ENCODE measurements around the gene HLA-DQA2. TPM values are rescaled to one million over a fixed set of nuclear protein-coding genes. Genes with fewer than 3 reads are reported as not detected.

Gene HLA-DQA2
- polyA plus RNA-seq, 1 donor (not counting 4 experiments of a cell fraction or from before 2014, with no cell fraction given) = not detected

GRCh38 chr6:32759669-32760068, 18.5 kb downstream of the HLA-DQA2 start:
- H4K20me1 ChIP-seq (ENCODE audit: control insufficient read depth, extremely low read depth, insufficient read depth, low read length) = no peaks in the 10 kb centered on the region
- peaks cover 18% of the 10 kb centered on the region for H3K27me3 ChIP-seq (ENCODE audit: control insufficient read depth, extremely low read depth, insufficient read depth, low read length)

GRCh38 chr6:32761072-32761471, 19.9 kb downstream of the HLA-DQA2 start:
- Histone ChIP-seq H3K79me2 (ENCODE audit: control insufficient read depth, insufficient read depth, low read length) (no peaks in the 10 kb centered on the region), H3K4me1 (ENCODE audit: control insufficient read depth, extremely low read depth, insufficient read depth, low read length) (no peaks in the 10 kb centered on the region), H3K9ac (ENCODE audit: control insufficient read depth, extremely low read depth, insufficient read depth, low read length) (no peak overlapping the region), H3K9me1 (ENCODE audit: control insufficient read depth, extremely low read depth, insufficient read depth, low read length) (no peaks in the 10 kb centered on the region), H3K27ac (ENCODE audit: control insufficient read depth, insufficient read depth, low read length) (no peak overlapping the region), H3K4me2 (ENCODE audit: control insufficient read depth, extremely low read depth, insufficient read depth, low read depth, low read length) (no peak overlapping the region), H3K36me3 (ENCODE audit: control insufficient read depth in 2 of 2, extremely low read depth in 1 of 2, insufficient read depth in 2 of 2, low read length in 2 of 2) (no peaks in the 10 kb centered on the region), H3K4me3 (ENCODE audit: control insufficient read depth in 2 of 3, extremely low read depth in 1 of 3, insufficient read depth in 2 of 3, low read depth in 1 of 3, low read length in 3 of 3) (no peak overlapping the region), H2AFZ (ENCODE audit: control insufficient read depth, low read length) (no peak overlapping the region), H3K27me3 (ENCODE audit: control insufficient read depth, extremely low read depth, insufficient read depth, low read length) (peaks cover 15% of the 10 kb centered on the region), H3K9me3 (ENCODE audit: control insufficient read depth, low read depth, low read length) (no peaks in the 10 kb centered on the region), H4K20me1 (ENCODE audit: control insufficient read depth, extremely low read depth, insufficient read depth, low read length) (no peaks in the 10 kb centered on the region)
- FAIRE-seq = no peak
- TF ChIP-seq EZH2 (IDR thresholded peaks at IDR 0.05; ENCODE audit: low read length) (no peak), CTCF (optimal IDR thresholded peaks at IDR 0.05 in 1 of 3, IDR thresholded peaks at IDR 0.05 in 1 of 3, conservative IDR thresholded peaks at IDR 0.05 in 1 of 3; ENCODE audit: extremely low read depth in 1 of 3, insufficient read depth in 2 of 3, low read length in 3 of 3) (no peak)
- no peak for DNase-seq (ENCODE audit: low read depth, low spot score)
- dilution Hi-C loops (cut with MboI; ENCODE audit: extremely low pct_ligation_motif_present, low sequenced_read_pairs) = no loop called here

More at GRCh38 chr6:32759669-32760068, 18.5 kb downstream of the HLA-DQA2 start:
- FAIRE-seq (no peak), DNase-seq (ENCODE audit: low read depth, low spot score) (no peak)
- TF ChIP-seq EZH2 (IDR thresholded peaks at IDR 0.05; ENCODE audit: low read length) (no peak), CTCF (optimal IDR thresholded peaks at IDR 0.05 in 1 of 3, IDR thresholded peaks at IDR 0.05 in 1 of 3, conservative IDR thresholded peaks at IDR 0.05 in 1 of 3; ENCODE audit: extremely low read depth in 1 of 3, insufficient read depth in 2 of 3, low read length in 3 of 3) (no peak)
- Histone ChIP-seq H3K9me1 (ENCODE audit: control insufficient read depth, extremely low read depth, insufficient read depth, low read length) (no peaks in the 10 kb centered on the region), H3K27ac (ENCODE audit: control insufficient read depth, insufficient read depth, low read length) (no peak overlapping the region), H3K9me3 (ENCODE audit: control insufficient read depth, low read depth, low read length) (no peaks in the 10 kb centered on the region), H2AFZ (ENCODE audit: control insufficient read depth, low read length) (no peak overlapping the region), H3K36me3 (ENCODE audit: control insufficient read depth in 2 of 2, extremely low read depth in 1 of 2, insufficient read depth in 2 of 2, low read length in 2 of 2) (no peaks in the 10 kb centered on the region), H3K4me3 (ENCODE audit: control insufficient read depth in 2 of 3, extremely low read depth in 1 of 3, insufficient read depth in 2 of 3, low read depth in 1 of 3, low read length in 3 of 3) (no peak overlapping the region), H3K4me1 (ENCODE audit: control insufficient read depth, extremely low read depth, insufficient read depth, low read length) (no peaks in the 10 kb centered on the region), H3K9ac (ENCODE audit: control insufficient read depth, extremely low read depth, insufficient read depth, low read length) (no peak overlapping the region), H3K4me2 (ENCODE audit: control insufficient read depth, extremely low read depth, insufficient read depth, low read depth, low read length) (no peak overlapping the region), H3K79me2 (ENCODE audit: control insufficient read depth, insufficient read depth, low read length) (no peaks in the 10 kb centered on the region)
- dilution Hi-C loops (cut with MboI; ENCODE audit: extremely low pct_ligation_motif_present, low sequenced_read_pairs) = no loop called here
